GM23338 (cell line): ENCODE measurements around the gene TRH. TPM values are rescaled to one million over a fixed set of nuclear protein-coding genes. Genes with fewer than 3 reads are reported as not detected.

Source experiments
- ATAC-seq: fragments of 200-7000 bp; cut with Tn5 transposase; 3 replicates; pipeline ENCODE4 v1.9.1; 2020
- DNase-seq: peaks from one replicate; pipeline ENCODE4 v3.0.0-alpha.2; 2015; ENCODE audit warnings: low spot score
- H2AFZ ChIP-seq: fragments of 200-600 bp; sonication (generic); 2 replicates; pipeline ENCODE4 v1.8.0; 2016; ENCODE audit warnings: antibody characterized with exemption, mild to moderate bottlenecking, moderate library complexity
- H3F3A ChIP-seq: fragments of 200-600 bp; sonication (generic); replicated peaks from 2 replicates; pipeline ENCODE4 v1.8.0; 2017; ENCODE audit warnings: antibody characterized with exemption, mixed run types, low read depth
- H3K27ac ChIP-seq: fragments of 200-600 bp; sonication (generic); 2 replicates; pipeline ENCODE4 v1.6.1; 2016; ENCODE audit warnings: low read depth
- H3K27me3 ChIP-seq: fragments of 200-600 bp; sonication (generic); 2 replicates; pipeline ENCODE4 v1.8.0; 2016; ENCODE audit warnings: mild to moderate bottlenecking, mixed run types, moderate library complexity; ENCODE audit not compliant: insufficient read depth
- H3K36me3 ChIP-seq: fragments of 200-600 bp; sonication (generic); 2 replicates; pipeline ENCODE4 v1.8.0; 2016; ENCODE audit warnings: mild to moderate bottlenecking; ENCODE audit not compliant: insufficient read depth
- H3K4me1 ChIP-seq: fragments of 200-600 bp; sonication (generic); 2 replicates; pipeline ENCODE4 v1.8.0; 2016; ENCODE audit warnings: mild to moderate bottlenecking, moderate library complexity; ENCODE audit not compliant: insufficient read depth
- H3K4me2 ChIP-seq: fragments of 200-600 bp; sonication (generic); 2 replicates; pipeline ENCODE4 v1.7.1; 2017; ENCODE audit warnings: mixed run types
- H3K4me3 ChIP-seq: fragments of 200-600 bp; sonication (generic); 2 replicates; pipeline ENCODE4 v1.6.1; 2016; ENCODE audit warnings: mixed run types
- H3K79me2 ChIP-seq: fragments of 200-600 bp; sonication (generic); replicated peaks from 2 replicates; pipeline ENCODE4 v1.8.0; 2017; ENCODE audit warnings: mild to moderate bottlenecking; ENCODE audit not compliant: insufficient read depth
- H3K9me2 ChIP-seq: fragments of 200-600 bp; sonication (generic); 2 replicates; pipeline ENCODE4 v1.8.0; 2017; ENCODE audit not compliant: insufficient read depth
- H4K20me1 ChIP-seq: fragments of 200-600 bp; sonication (generic); replicated peaks from 2 replicates; pipeline ENCODE4 v1.8.0; 2017; ENCODE audit warnings: mild to moderate bottlenecking; ENCODE audit not compliant: insufficient read depth
- H3K27ac Mint-ChIP-seq: 2 replicates; pipeline ENCODE4 v1.8.0; 2020; ENCODE audit warnings: inconsistent platforms, mild to moderate bottlenecking, moderate library complexity, mixed read lengths
- H3K27me3 Mint-ChIP-seq: 3 replicates; pipeline ENCODE4 v1.8.0; 2022; ENCODE audit warnings: low read depth, mild to moderate bottlenecking, moderate library complexity, mixed read lengths, inconsistent platforms; ENCODE audit not compliant: insufficient read depth, poor library complexity
- H3K36me3 Mint-ChIP-seq: 3 replicates; pipeline ENCODE4 v1.8.0; 2021; ENCODE audit warnings: low read depth, mild to moderate bottlenecking, inconsistent platforms, moderate library complexity, mixed read lengths
- H3K4me1 Mint-ChIP-seq: 3 replicates; pipeline ENCODE4 v1.8.0; 2020; ENCODE audit warnings: mild to moderate bottlenecking, inconsistent platforms, mixed read lengths
- H3K4me3 Mint-ChIP-seq: 3 replicates; pipeline ENCODE4 v1.8.0; 2021; ENCODE audit warnings: moderate library complexity, mild to moderate bottlenecking, inconsistent platforms, mixed read lengths
- H3K9me3 Mint-ChIP-seq: 3 replicates; pipeline ENCODE4 v1.8.0; 2020; ENCODE audit warnings: moderate library complexity, mild to moderate bottlenecking, inconsistent platforms, mixed read lengths
- CREB1 ChIP-seq: fragments of 250-450 bp; sonication (Bioruptor Pico); IDR thresholded peaks from 2 replicates; pipeline ENCODE4 v1.5.0; 2020; ENCODE audit warnings: low read depth, mild to moderate bottlenecking, moderate library complexity
- ETS1 ChIP-seq: IDR thresholded peaks from 2 replicates; pipeline ENCODE4 v1.6.1; 2016; ENCODE audit warnings: antibody characterized with exemption
- EZH2 ChIP-seq: fragments of 200-600 bp; sonication (generic); IDR thresholded peaks from one replicate; pipeline ENCODE4 v1.8.0; 2017; ENCODE audit warnings: antibody characterized with exemption, mild to moderate bottlenecking, low read depth; ENCODE audit not compliant: unreplicated experiment
- EZH2phosphoT487 ChIP-seq: fragments of 200-600 bp; sonication (generic); IDR thresholded peaks from one replicate; pipeline ENCODE4 v1.8.1; 2018; ENCODE audit warnings: antibody characterized with exemption; ENCODE audit not compliant: unreplicated experiment
- JUNB ChIP-seq: IDR thresholded peaks from one replicate; pipeline ENCODE4 v1.6.1; 2016; ENCODE audit warnings: antibody characterized with exemption; ENCODE audit not compliant: unreplicated experiment
- POLR2AphosphoS5 ChIP-seq: IDR thresholded peaks from 2 replicates; pipeline ENCODE4 v1.6.1; 2016; ENCODE audit warnings: antibody characterized with exemption, low read depth
- REST ChIP-seq: IDR thresholded peaks from one replicate; pipeline ENCODE4 v1.6.1; 2018; ENCODE audit warnings: antibody characterized with exemption; ENCODE audit not compliant: unreplicated experiment
- STAT1 ChIP-seq: IDR thresholded peaks from one replicate; pipeline ENCODE4 v1.6.1; 2016; ENCODE audit warnings: antibody characterized with exemption; ENCODE audit not compliant: unreplicated experiment
- ZNF114 ChIP-seq: fragments of 250-450 bp; sonication (Bioruptor Pico); IDR thresholded peaks from 2 replicates; pipeline ENCODE4 v1.5.0; 2020; ENCODE audit warnings: mild to moderate bottlenecking, moderate library complexity
- ZNF331 ChIP-seq: fragments of 250-450 bp; sonication (Bioruptor Pico); IDR thresholded peaks from 2 replicates; pipeline ENCODE4 v1.5.0; 2020; ENCODE audit warnings: low read depth, mild to moderate bottlenecking, moderate library complexity
- ZNF462 ChIP-seq: fragments of 250-450 bp; sonication (Bioruptor Pico); IDR thresholded peaks from 2 replicates; pipeline ENCODE4 v1.5.0; 2020; ENCODE audit warnings: mild to moderate bottlenecking, moderate library complexity
- polyA plus RNA-seq: library from polyadenylated mRNA; unstranded; fragments of >200 nt; fragmentation: Nextera tagmentation; extraction: Ambion mirVana; gene quantifications from 2 replicates; pipeline ENCODE4 v1.2.1, GENCODE V29; 2016
- total RNA-seq: library from RNA; depleted of rRNA; stranded (reverse); fragments of >200 nt; shearing (Covaris generic); gene quantifications from 2 replicates; pipeline ENCODE4 v1.2.3, GENCODE V29; 2014

Gene TRH
- total and polyA plus RNA-seq, 2 experiments from 2014 or later, result 0.28 TPM; not detected in 1

- no peak overlapping the region for H2AFZ ChIP-seq
- Mint-ChIP-seq H3K4me1 (no peaks in the 10 kb centered on the region), H3K27ac (no peak overlapping the region), H3K4me3 (no peak overlapping the region), H3K9me3 (peaks cover 3% of the 10 kb centered on the region; the same call in 2 of the 3 replicates), H3K27me3 (peaks cover 19% of the 10 kb centered on the region), H3K36me3 (no peaks in the 10 kb centered on the region)
- no peak overlapping the region for H3K4me3 ChIP-seq
- H3K9me2 ChIP-seq, result no peaks in the 10 kb centered on the region
- no peak for TF ChIP-seq ETS1
- no peak overlapping the region for H3K4me2 ChIP-seq
- no peak overlapping the region for H3K27ac ChIP-seq
- H3K79me2 ChIP-seq, result no peaks in the 10 kb centered on the region
- H3K4me1 ChIP-seq, result no peaks in the 10 kb centered on the region
- no peaks in the 10 kb centered on the region for H3F3A ChIP-seq
- no peaks in the 10 kb centered on the region for H3K36me3 ChIP-seq
- H3K27me3 ChIP-seq, result no peaks in the 10 kb centered on the region
- no peak for DNase-seq
- no peaks in the 10 kb centered on the region for H4K20me1 ChIP-seq
- no peak for ATAC-seq
Observed at GRCh38 chr3:129952556-129953355, 21.8 kb upstream of the TRH start.

GRCh38 chr3:129953621-129954020 lies 20.9 kb upstream of the TRH start:
- H3K4me3 Mint-ChIP-seq, result no peak overlapping the region
- H3K36me3 ChIP-seq, result no peaks in the 10 kb centered on the region
- no peak overlapping the region for H2AFZ ChIP-seq
- no peak overlapping the region for H3K27ac ChIP-seq
- H3K36me3 Mint-ChIP-seq, result no peaks in the 10 kb centered on the region
- H3K4me2 ChIP-seq, result no peak overlapping the region
- H3K79me2 ChIP-seq, result no peaks in the 10 kb centered on the region
- no peak overlapping the region for H3K4me3 ChIP-seq
- H3K4me1 Mint-ChIP-seq, result peaks cover 2% of the 10 kb centered on the region; the same call in 1 of the 3 replicates
- ATAC-seq (no peak), DNase-seq (no peak)
- H3K27me3 ChIP-seq, result no peaks in the 10 kb centered on the region
- H3K27ac Mint-ChIP-seq, result no peak overlapping the region
- H3K27me3 Mint-ChIP-seq, result peaks cover 15% of the 10 kb centered on the region
- H3F3A ChIP-seq, result no peaks in the 10 kb centered on the region
- no peaks in the 10 kb centered on the region for H3K9me3 Mint-ChIP-seq
- H3K4me1 ChIP-seq, result no peaks in the 10 kb centered on the region
- H4K20me1 ChIP-seq, result no peaks in the 10 kb centered on the region
- no peaks in the 10 kb centered on the region for H3K9me2 ChIP-seq
- no peak for TF ChIP-seq REST
- TF ChIP-seq ZNF462 (CRISPR knock-in tag), result no peak
- TF ChIP-seq POLR2AphosphoS5, result no peak
- no peak for TF ChIP-seq JUNB
- no peak for TF ChIP-seq CREB1
- no peak for TF ChIP-seq ZNF114 (CRISPR knock-in tag)
- TF ChIP-seq EZH2phosphoT487, result no peak
- no peak for TF ChIP-seq STAT1
- no peak for TF ChIP-seq ZNF331 (CRISPR knock-in tag)
- TF ChIP-seq EZH2, result no peak
